Hepatocyte (in vitro differentiated cells): ENCODE measurements around the gene SVIL. TPM values are rescaled to one million over a fixed set of nuclear protein-coding genes. Genes with fewer than 3 reads are reported as not detected.

Experiments
- DNase-seq: peaks from one replicate; pipeline ENCODE4 v3.0.0-alpha.2; 2016; ENCODE audit warnings: low spot score
- H2AFZ ChIP-seq: fragments of 200-600 bp; sonication (generic); 2 replicates; pipeline ENCODE4 v1.6.0; 2016; ENCODE audit warnings: antibody characterized with exemption, mild to moderate bottlenecking
- H3K27ac ChIP-seq: fragments of 200-600 bp; sonication (generic); 2 replicates; pipeline ENCODE4 v1.5.1; 2016; ENCODE audit warnings: mild to moderate bottlenecking
- H3K27me3 ChIP-seq: fragments of 200-600 bp; sonication (generic); 2 replicates; pipeline ENCODE4 v1.6.1; 2016
- H3K36me3 ChIP-seq: fragments of 200-600 bp; sonication (generic); replicated peaks from 2 replicates; pipeline ENCODE4 v1.5.1; 2016; ENCODE audit warnings: low read depth; ENCODE audit not compliant: insufficient read depth
- H3K4me1 ChIP-seq: fragments of 200-600 bp; sonication (generic); 2 replicates; pipeline ENCODE4 v1.5.1; 2016; ENCODE audit warnings: mild to moderate bottlenecking, moderate library complexity; ENCODE audit not compliant: insufficient read depth
- H3K4me2 ChIP-seq: fragments of 200-600 bp; sonication (generic); 2 replicates; pipeline ENCODE4 v1.6.0; 2016
- H3K4me3 ChIP-seq: fragments of 200-600 bp; sonication (generic); 2 replicates; pipeline ENCODE4 v1.5.1; 2016; ENCODE audit warnings: mild to moderate bottlenecking
- H3K79me2 ChIP-seq: fragments of 200-600 bp; sonication (generic); 2 replicates; pipeline ENCODE4 v1.6.0; 2017; ENCODE audit warnings: mild to moderate bottlenecking
- H3K9me2 ChIP-seq: fragments of 200-600 bp; sonication (generic); replicated peaks from 2 replicates; pipeline ENCODE4 v1.6.0; 2017; ENCODE audit warnings: mild to moderate bottlenecking; ENCODE audit not compliant: insufficient read depth
- H3K9me3 ChIP-seq: fragments of 200-600 bp; sonication (generic); 2 replicates; pipeline ENCODE4 v1.5.1; 2016; ENCODE audit warnings: low read depth, mild to moderate bottlenecking
- H4K20me1 ChIP-seq: fragments of 200-600 bp; sonication (generic); 2 replicates; pipeline ENCODE4 v1.6.0; 2016; ENCODE audit warnings: mild to moderate bottlenecking; ENCODE audit not compliant: insufficient read depth, poor library complexity, severe bottlenecking
- EZH2 ChIP-seq: fragments of 200-600 bp; sonication (generic); IDR thresholded peaks from 2 replicates; pipeline ENCODE4 v1.6.1; 2016; ENCODE audit warnings: antibody characterized with exemption, mild to moderate bottlenecking, borderline replicate concordance
- EZH2phosphoT487 ChIP-seq: fragments of 200-600 bp; sonication (generic); IDR thresholded peaks from one replicate; pipeline ENCODE4 v1.6.1; 2018; ENCODE audit warnings: antibody characterized with exemption, mild to moderate bottlenecking, low read depth, moderate library complexity; ENCODE audit not compliant: unreplicated experiment, severe bottlenecking
- WGBS: methylation state at CpG from one replicate; pipeline ENCODE4 v1.1.6; 2016; ENCODE audit warnings: low lambda C conversion rate; ENCODE audit errors: missing lambda C conversion rate; 5-methylcytosine and 5-hydroxymethylcytosine counted together
- polyA plus RNA-seq: library from polyadenylated mRNA; unstranded; fragments of >200 nt; fragmentation: Nextera tagmentation; extraction: Ambion mirVana; gene quantifications from 2 replicates; pipeline ENCODE4 v1.2.1, GENCODE V29; 2016
- total RNA-seq: library from RNA; depleted of rRNA; stranded (reverse); fragments of >200 nt; gene quantifications from 2 replicates; pipeline ENCODE4 v1.2.3, GENCODE V29; 2014
- TF ChIP-seq, protein P1 (sequence below): fragments of 200-600 bp; sonication (generic); IDR thresholded peaks from 2 replicates; pipeline ENCODE4 v1.5.1; 2016; ENCODE audit warnings: antibody characterized with exemption, mild to moderate bottlenecking; ENCODE audit not compliant: poor library complexity

SVIL gene
- total and polyA plus RNA-seq, 2 experiments from 2014 or later = 24.3 to 36.5 TPM

DNA sequence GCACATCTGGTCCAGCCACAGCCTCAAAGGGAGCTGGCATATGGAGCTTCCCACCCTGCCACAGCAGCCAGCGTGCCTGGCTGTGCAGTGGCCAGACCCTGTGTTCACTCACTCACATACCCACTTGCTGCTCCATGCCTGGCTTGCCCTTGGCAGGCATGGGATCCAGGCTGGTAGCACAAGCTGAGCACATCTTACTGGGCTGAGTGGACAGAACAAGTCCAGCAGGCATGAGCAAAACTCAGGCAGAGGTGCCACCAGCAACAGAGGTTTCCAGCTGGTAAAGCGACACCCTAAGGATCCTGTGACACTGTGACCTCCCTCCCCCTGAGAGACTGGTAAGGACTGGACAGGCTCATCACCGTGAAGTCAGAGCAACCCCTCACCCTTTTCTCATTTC is 25.1 kb downstream of the SVIL start:
- Histone ChIP-seq H3K27ac (no peak overlapping the region), H3K4me1 (no peaks in the 10 kb centered on the region), H2AFZ (no peak overlapping the region), H3K9me3 (no peaks in the 10 kb centered on the region), H3K4me2 (no peak overlapping the region), H3K27me3 (no peaks in the 10 kb centered on the region), H3K9me2 (no peaks in the 10 kb centered on the region), H4K20me1 (no peaks in the 10 kb centered on the region), H3K79me2 (peaks cover 43% of the 10 kb centered on the region), H3K36me3 (no peaks in the 10 kb centered on the region), H3K4me3 (no peak overlapping the region)
- 93% methylated on average over 3 of the region's 3 CpGs for WGBS
- TF ChIP-seq, protein P1, sequence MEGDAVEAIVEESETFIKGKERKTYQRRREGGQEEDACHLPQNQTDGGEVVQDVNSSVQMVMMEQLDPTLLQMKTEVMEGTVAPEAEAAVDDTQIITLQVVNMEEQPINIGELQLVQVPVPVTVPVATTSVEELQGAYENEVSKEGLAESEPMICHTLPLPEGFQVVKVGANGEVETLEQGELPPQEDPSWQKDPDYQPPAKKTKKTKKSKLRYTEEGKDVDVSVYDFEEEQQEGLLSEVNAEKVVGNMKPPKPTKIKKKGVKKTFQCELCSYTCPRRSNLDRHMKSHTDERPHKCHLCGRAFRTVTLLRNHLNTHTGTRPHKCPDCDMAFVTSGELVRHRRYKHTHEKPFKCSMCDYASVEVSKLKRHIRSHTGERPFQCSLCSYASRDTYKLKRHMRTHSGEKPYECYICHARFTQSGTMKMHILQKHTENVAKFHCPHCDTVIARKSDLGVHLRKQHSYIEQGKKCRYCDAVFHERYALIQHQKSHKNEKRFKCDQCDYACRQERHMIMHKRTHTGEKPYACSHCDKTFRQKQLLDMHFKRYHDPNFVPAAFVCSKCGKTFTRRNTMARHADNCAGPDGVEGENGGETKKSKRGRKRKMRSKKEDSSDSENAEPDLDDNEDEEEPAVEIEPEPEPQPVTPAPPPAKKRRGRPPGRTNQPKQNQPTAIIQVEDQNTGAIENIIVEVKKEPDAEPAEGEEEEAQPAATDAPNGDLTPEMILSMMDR = no peak
- no peak for TF ChIP-seq EZH2phosphoT487
- no peak for TF ChIP-seq EZH2
- DNase-seq = no peak

DNA sequence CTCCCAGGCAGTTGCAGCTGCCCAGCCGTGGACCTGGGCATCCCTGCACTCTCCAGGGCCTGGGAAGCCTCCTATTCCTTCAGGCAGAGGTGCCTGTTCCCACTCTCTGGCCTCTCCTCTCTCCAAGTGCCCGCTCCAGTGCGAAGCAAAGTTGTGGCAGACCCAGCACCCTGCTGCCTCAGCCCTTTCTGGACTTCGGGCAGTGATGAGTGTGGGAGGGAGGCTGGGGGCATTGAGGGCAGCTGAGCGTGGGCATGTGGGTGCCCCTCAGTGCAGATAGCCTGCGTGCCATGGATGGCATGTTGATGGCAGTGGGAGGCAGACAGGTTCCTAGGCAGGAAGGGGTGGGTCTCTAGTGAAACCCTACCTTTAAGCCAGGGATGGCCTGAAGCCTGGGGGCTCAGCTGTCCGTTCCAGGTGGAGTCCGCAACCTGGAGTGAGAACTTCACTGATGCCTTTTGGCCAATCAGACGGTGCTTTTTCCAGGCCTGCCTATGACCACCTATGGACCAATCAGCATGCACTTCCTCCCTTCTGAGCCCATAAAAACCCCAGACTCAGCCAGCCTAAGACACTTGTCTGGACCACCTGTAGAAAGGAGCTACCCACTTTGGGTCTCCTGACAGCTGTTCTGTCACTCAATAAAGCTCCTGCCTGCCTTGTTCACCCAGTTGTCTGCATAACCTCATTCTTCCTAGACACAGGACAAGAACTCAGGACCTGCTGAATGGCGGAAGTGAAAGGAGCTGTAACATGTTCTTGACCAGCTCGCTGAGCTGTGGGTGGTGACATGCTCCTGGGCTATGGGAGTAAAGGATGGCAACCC is 26.1 kb downstream of the SVIL start:
- Histone ChIP-seq H3K79me2 (peaks cover 36% of the 10 kb centered on the region), H3K4me3 (no peak overlapping the region), H3K4me1 (no peaks in the 10 kb centered on the region), H3K9me3 (no peaks in the 10 kb centered on the region), H2AFZ (no peak overlapping the region), H3K4me2 (no peak overlapping the region), H3K36me3 (no peaks in the 10 kb centered on the region), H3K27me3 (no peaks in the 10 kb centered on the region), H4K20me1 (no peaks in the 10 kb centered on the region), H3K9me2 (no peaks in the 10 kb centered on the region), H3K27ac (no peak overlapping the region)
- DNase-seq = no peak
- TF ChIP-seq EZH2phosphoT487 (no peak), EZH2 (no peak)
- TF ChIP-seq, protein P1 = no peak
- 75% methylated on average over 10 of the region's 11 CpGs for WGBS

DNA sequence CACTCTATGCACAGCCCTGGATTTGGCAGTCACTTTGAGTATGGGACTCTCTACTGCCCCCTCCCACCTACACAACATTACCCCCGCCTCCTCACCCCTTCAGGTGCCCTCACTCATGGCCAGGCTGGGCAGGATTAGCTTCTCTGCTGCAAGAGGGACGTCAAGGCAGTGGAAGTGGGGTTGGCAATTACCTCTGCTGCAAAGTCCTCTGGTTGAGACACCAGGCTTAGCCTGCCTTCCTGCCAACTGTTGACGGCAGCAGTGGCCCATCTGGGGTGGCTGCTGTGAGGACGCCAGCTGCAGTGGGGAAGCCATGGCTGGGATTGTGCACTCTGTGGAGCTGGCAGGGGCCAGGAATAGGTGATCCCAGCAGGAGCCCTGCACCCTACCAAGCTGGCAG is 26.7 kb downstream of the SVIL start:
- TF ChIP-seq EZH2 (no peak), EZH2phosphoT487 (no peak)
- TF ChIP-seq, protein P1 = no peak
- no peaks in the 10 kb centered on the region for H4K20me1 ChIP-seq
- no peak overlapping the region for H3K27ac ChIP-seq
- no peaks in the 10 kb centered on the region for H3K4me1 ChIP-seq
- H3K79me2 ChIP-seq = peaks cover 30% of the 10 kb centered on the region
- no peaks in the 10 kb centered on the region for H3K27me3 ChIP-seq
- no peak for DNase-seq
- H3K9me3 ChIP-seq = no peaks in the 10 kb centered on the region
- WGBS = 65% methylated on average over 4 of the region's 4 CpGs
- no peak overlapping the region for H3K4me2 ChIP-seq
- H3K36me3 ChIP-seq = no peaks in the 10 kb centered on the region
- H3K9me2 ChIP-seq = no peaks in the 10 kb centered on the region
- H3K4me3 ChIP-seq = no peak overlapping the region
- H2AFZ ChIP-seq = no peak overlapping the region
